Liver (tissue), 9 donors: ENCODE results near the gene PLCB2. TPM values are rescaled to one million over a fixed set of nuclear protein-coding genes. Genes with fewer than 3 reads are reported as not detected.
A peak's percentile ranks its signal among the peaks of the same experiment; 100 is the strongest.

ENCODE experiments used
- DNase-seq: peaks from one replicate; pipeline ENCODE4 v3.0.0-alpha.2; 2017; ENCODE audit warnings: low spot score
- H3K27ac ChIP-seq, 2 donors: one replicate each; pipeline ENCODE4 v1.7.0; 2013; ENCODE audit warnings: inconsistent platforms in 2 of 2, low read length in 2 of 2, control low read depth in 1 of 2, low read depth in 1 of 2, mild to moderate bottlenecking in 1 of 2
- H3K27me3 ChIP-seq, 4 donors: one replicate each; pipeline versions ENCODE4 v1.6.1 to v1.7.0; 2013; ENCODE audit warnings: low read length in 3 of 4, inconsistent platforms in 1 of 4, mild to moderate bottlenecking in 1 of 4, moderate library complexity in 1 of 4; ENCODE audit not compliant: control insufficient read depth in 4 of 4, insufficient read depth in 4 of 4
- H3K36me3 ChIP-seq, 4 donors: one replicate each; pipeline versions ENCODE4 v1.6.1 to v1.7.0; 2013; ENCODE audit warnings: low read length in 3 of 4, mild to moderate bottlenecking in 3 of 4, low read depth in 1 of 4, moderate library complexity in 1 of 4; ENCODE audit not compliant: control insufficient read depth in 4 of 4, insufficient read depth in 3 of 4
- H3K4me1 ChIP-seq, 4 donors: one replicate each; pipeline versions ENCODE4 v1.6.1 to v1.7.0; 2013; ENCODE audit warnings: low read length in 3 of 4, mild to moderate bottlenecking in 3 of 4, moderate library complexity in 1 of 4; ENCODE audit not compliant: control insufficient read depth in 4 of 4, insufficient read depth in 4 of 4
- H3K4me3 ChIP-seq, 3 donors: one replicate each; pipeline versions ENCODE4 v1.6.1 to v1.7.0; 2013; ENCODE audit warnings: low read length in 3 of 3, control low read depth in 1 of 3, low read depth in 1 of 3, mild to moderate bottlenecking in 1 of 3
- H3K9ac ChIP-seq, 2 donors: one replicate each; pipeline ENCODE4 v1.7.0; 2013; ENCODE audit warnings: low read length in 2 of 2, mild to moderate bottlenecking in 2 of 2, moderate library complexity in 2 of 2, control low read depth in 1 of 2, low read depth in 1 of 2
- H3K9me3 ChIP-seq, 4 donors: one replicate each; pipeline versions ENCODE4 v1.6.1 to v1.7.0; 2013; ENCODE audit warnings: low read length in 3 of 4; ENCODE audit not compliant: control insufficient read depth in 4 of 4
- ATF3 ChIP-seq: IDR thresholded peaks from 2 replicates; pipeline ENCODE4 v1.6.1; 2016; ENCODE audit warnings: antibody characterized with exemption
- CTCF ChIP-seq: fragments of 150-350 bp; IDR thresholded peaks from 2 replicates; pipeline ENCODE4 v1.5.1; 2017; ENCODE audit warnings: improper control_type of control experiment, low read depth, low read length; ENCODE audit not compliant: missing input control
- FOXA1 ChIP-seq: IDR thresholded peaks from 2 replicates; pipeline ENCODE4 v1.6.1; 2016; ENCODE audit warnings: antibody characterized with exemption
- FOXA2 ChIP-seq: IDR thresholded peaks from 2 replicates; pipeline ENCODE4 v1.6.1; 2016; ENCODE audit warnings: antibody characterized with exemption
- GABPA ChIP-seq, 2 donors: IDR thresholded peaks in 1 of 2; conservative IDR thresholded peaks in 1 of 2; 2 replicates each; pipeline ENCODE4 v1.6.1; 2016; ENCODE audit warnings: antibody characterized with exemption in 2 of 2, mild to moderate bottlenecking in 1 of 2, moderate library complexity in 1 of 2
- HNF4A ChIP-seq, 2 donors: conservative IDR thresholded peaks; 2 replicates each; pipeline ENCODE4 v1.6.1; 2016; ENCODE audit warnings: antibody characterized with exemption in 2 of 2, mild to moderate bottlenecking in 2 of 2
- HNF4G ChIP-seq: IDR thresholded peaks from 2 replicates; pipeline ENCODE4 v1.6.1; 2016; ENCODE audit warnings: antibody characterized with exemption
- JUND ChIP-seq, 2 donors: IDR thresholded peaks; 2 replicates each; pipeline ENCODE4 v1.6.1; 2016; ENCODE audit warnings: antibody characterized with exemption in 2 of 2
- MAX ChIP-seq: IDR thresholded peaks from 2 replicates; pipeline ENCODE4 v1.6.1; 2016; ENCODE audit warnings: antibody characterized with exemption
- NR2F2 ChIP-seq: IDR thresholded peaks from 2 replicates; pipeline ENCODE4 v1.6.1; 2016; ENCODE audit warnings: antibody characterized with exemption
- RAD21 ChIP-seq, 2 donors: IDR thresholded peaks; 2 replicates each; pipeline ENCODE4 v1.6.1; 2016; ENCODE audit warnings: antibody characterized with exemption in 2 of 2, mild to moderate bottlenecking in 2 of 2
- SP1 ChIP-seq: IDR thresholded peaks from 2 replicates; pipeline ENCODE4 v1.6.1; 2018; ENCODE audit warnings: antibody characterized with exemption, mild to moderate bottlenecking
- TAF1 ChIP-seq: conservative IDR thresholded peaks from 2 replicates; pipeline ENCODE4 v1.6.1; 2016; ENCODE audit warnings: antibody characterized with exemption, mild to moderate bottlenecking
- YY1 ChIP-seq: IDR thresholded peaks from 2 replicates; pipeline ENCODE4 v1.6.1; 2016; ENCODE audit warnings: antibody characterized with exemption, mild to moderate bottlenecking
- ZBTB33 ChIP-seq: IDR thresholded peaks from 2 replicates; pipeline ENCODE4 v1.6.1; 2016; ENCODE audit warnings: antibody characterized with exemption
- WGBS: extraction: QIAGEN DNeasy Blood & Tissue Kit; methylation state at CpG from one replicate; pipeline ENCODE4 v1.1.7; 2013; 5-methylcytosine and 5-hydroxymethylcytosine counted together
- polyA plus RNA-seq, 2 donors: library from polyadenylated mRNA; stranded (reverse) in 1 of 2; unstranded in 1 of 2; fragments of 200-250 nt in 1 of 2; fragments of >200 nt in 1 of 2; fragmentation: Nextera tagmentation in 1 of 2; extraction: Ambion mirVana in 1 of 2; gene quantifications; one replicate each; pipeline versions ENCODE4 v1.2.1 to v1.2.3, GENCODE V29; 2013 to 2015
- total RNA-seq, 2 donors: library from RNA; depleted of rRNA; stranded (reverse); fragments of >200 nt; gene quantifications; one replicate each; pipeline ENCODE4 v1.2.3, GENCODE V29; 2014
- TF ChIP-seq, protein P1 (sequence below): IDR thresholded peaks from 2 replicates; pipeline ENCODE4 v1.6.1; 2016; ENCODE audit warnings: antibody characterized with exemption, mild to moderate bottlenecking
- donor health status: healthy.
- donor health status: healthy.
- donor health status: healthy.
- donor health status: healthy.
- donor health status: healthy.

The PLCB2 gene
- total and polyA plus RNA-seq, 4 donors, result 2.1 to 13.3 (median 7.6) TPM

GRCh38 chr15:40242213-40242599 is 65.5 kb downstream of the PLCB2 start:
- no peak for DNase-seq
- no peak for TF ChIP-seq TAF1
- TF ChIP-seq YY1, result no peak
- TF ChIP-seq FOXA1, result no peak
- TF ChIP-seq SP1, result no peak
- no peak for TF ChIP-seq RAD21 (IDR thresholded peaks at IDR 0.05)
- no peak for TF ChIP-seq FOXA2
- TF ChIP-seq HNF4G, result no peak
- no peak for TF ChIP-seq ZBTB33
- TF ChIP-seq NR2F2, result no peak
- TF ChIP-seq, protein P1, sequence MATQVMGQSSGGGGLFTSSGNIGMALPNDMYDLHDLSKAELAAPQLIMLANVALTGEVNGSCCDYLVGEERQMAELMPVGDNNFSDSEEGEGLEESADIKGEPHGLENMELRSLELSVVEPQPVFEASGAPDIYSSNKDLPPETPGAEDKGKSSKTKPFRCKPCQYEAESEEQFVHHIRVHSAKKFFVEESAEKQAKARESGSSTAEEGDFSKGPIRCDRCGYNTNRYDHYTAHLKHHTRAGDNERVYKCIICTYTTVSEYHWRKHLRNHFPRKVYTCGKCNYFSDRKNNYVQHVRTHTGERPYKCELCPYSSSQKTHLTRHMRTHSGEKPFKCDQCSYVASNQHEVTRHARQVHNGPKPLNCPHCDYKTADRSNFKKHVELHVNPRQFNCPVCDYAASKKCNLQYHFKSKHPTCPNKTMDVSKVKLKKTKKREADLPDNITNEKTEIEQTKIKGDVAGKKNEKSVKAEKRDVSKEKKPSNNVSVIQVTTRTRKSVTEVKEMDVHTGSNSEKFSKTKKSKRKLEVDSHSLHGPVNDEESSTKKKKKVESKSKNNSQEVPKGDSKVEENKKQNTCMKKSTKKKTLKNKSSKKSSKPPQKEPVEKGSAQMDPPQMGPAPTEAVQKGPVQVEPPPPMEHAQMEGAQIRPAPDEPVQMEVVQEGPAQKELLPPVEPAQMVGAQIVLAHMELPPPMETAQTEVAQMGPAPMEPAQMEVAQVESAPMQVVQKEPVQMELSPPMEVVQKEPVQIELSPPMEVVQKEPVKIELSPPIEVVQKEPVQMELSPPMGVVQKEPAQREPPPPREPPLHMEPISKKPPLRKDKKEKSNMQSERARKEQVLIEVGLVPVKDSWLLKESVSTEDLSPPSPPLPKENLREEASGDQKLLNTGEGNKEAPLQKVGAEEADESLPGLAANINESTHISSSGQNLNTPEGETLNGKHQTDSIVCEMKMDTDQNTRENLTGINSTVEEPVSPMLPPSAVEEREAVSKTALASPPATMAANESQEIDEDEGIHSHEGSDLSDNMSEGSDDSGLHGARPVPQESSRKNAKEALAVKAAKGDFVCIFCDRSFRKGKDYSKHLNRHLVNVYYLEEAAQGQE, result no peak
- TF ChIP-seq MAX, result no peak
- no peak for TF ChIP-seq JUND (IDR thresholded peaks at IDR 0.05)
- TF ChIP-seq CTCF, result no peak
- TF ChIP-seq HNF4A (conservative IDR thresholded peaks at IDR 0.05), result no peak
- Histone ChIP-seq H3K9ac (no peak overlapping the region), H3K36me3 (no peaks in the 10 kb centered on the region), H3K4me1 (peaks cover 0 to 3% (median 1%) of the 10 kb centered on the region in 4 donors), H3K27ac (no peak overlapping the region), H3K4me3 (no peak overlapping the region), H3K9me3 (no peaks in the 10 kb centered on the region), H3K27me3 (peaks cover 0 to 4% (median 1%) of the 10 kb centered on the region in 4 donors)
- WGBS, result 94% methylated on average over 10 of the region's 10 CpGs

DNA sequence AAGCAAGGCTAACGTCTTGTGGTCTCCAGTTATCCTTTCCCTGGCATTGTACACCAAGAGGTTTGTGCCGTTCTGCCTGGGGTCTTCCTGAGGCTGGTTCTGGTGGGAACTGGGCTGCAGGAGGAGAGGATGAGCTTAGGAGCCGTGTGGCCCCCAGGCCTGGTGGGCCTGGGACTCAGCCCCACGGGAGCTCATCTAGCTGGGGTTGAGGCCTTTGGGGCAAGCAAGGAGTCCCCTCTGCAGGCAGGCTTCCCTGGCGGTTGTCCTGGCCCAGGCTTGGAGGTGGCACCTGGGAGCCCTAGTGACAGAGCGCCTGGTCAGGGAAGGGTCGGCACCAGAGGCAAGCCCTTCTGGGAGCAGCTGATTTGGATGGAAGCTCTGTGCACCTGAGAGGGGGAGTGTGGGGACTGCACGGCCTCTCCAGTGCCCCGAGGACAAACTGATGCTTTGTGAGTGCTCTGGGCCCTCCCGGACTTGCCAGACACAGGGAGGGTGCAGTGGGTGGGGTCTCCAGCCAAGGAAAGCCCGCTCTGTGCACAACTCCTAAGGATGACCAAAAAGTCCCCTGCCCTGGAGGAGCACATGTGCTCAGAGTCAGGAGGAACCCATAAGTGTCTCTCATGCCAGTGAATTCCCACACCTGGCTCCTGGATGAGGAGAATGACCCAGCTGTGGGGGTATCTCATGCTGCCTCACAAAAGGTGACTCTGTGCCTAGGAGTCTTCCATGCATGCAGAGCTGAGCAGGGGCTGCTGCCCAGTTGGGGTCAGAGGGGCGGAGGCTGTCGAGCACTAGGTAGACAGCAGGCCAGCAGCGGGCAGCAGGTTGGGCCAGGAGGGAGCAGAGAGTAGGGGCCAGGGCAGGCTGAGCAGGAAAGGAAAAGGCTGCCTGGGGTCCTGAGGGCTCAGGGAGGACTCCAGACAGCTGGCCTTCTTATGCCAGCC is 66.2 kb downstream of the PLCB2 start:
- Histone ChIP-seq H3K36me3 (no peaks in the 10 kb centered on the region), H3K27me3 (peaks cover 0 to 4% (median 1%) of the 10 kb centered on the region in 4 donors), H3K9me3 (no peaks in the 10 kb centered on the region), H3K9ac (no peak overlapping the region), H3K27ac (no peak overlapping the region), H3K4me3 (no peak overlapping the region), H3K4me1 (peaks cover 0 to 3% (median 1%) of the 10 kb centered on the region in 4 donors)
- 93% methylated on average over 14 of the region's 14 CpGs for WGBS
- TF ChIP-seq GABPA (IDR thresholded peaks at IDR 0.05 in 1 of 2, conservative IDR thresholded peaks at IDR 0.05 in 1 of 2), result no peak
- no peak for TF ChIP-seq CTCF
- no peak for TF ChIP-seq ATF3
- peak; percentile 14 for DNase-seq
